Thoracic aorta (tissue), 2 donors: ENCODE data around the gene TRIM38. TPM values are rescaled to one million over a fixed set of nuclear protein-coding genes. Genes with fewer than 3 reads are reported as not detected.
A peak's percentile ranks its signal among the peaks of the same experiment; 100 is the strongest.

ENCODE experiments used
- ATAC-seq: fragments of 150-250 bp; one replicate; pipeline ENCODE4 v1.8.0; 2017; ENCODE audit warnings: low read depth; ENCODE audit not compliant: insufficient number of reproducible peaks, low FRiP score
- DNase-seq: peaks from one replicate; pipeline ENCODE4 v3.0.0-alpha.2; 2020; ENCODE audit warnings: low spot score
- H3K27ac ChIP-seq, 2 donors: fragments of 200-600 bp; sonication (generic); 1 replicate in 1 of 2; 2 replicates in 1 of 2; pipeline ENCODE4 v1.5.1; 2016; ENCODE audit warnings: mild to moderate bottlenecking in 2 of 2, moderate library complexity in 2 of 2
- H3K27me3 ChIP-seq: fragments of 200-600 bp; sonication (generic); replicated peaks from 2 replicates; pipeline ENCODE4 v1.6.0; 2016; ENCODE audit warnings: mild to moderate bottlenecking; ENCODE audit not compliant: insufficient read depth
- H3K36me3 ChIP-seq: fragments of 200-600 bp; sonication (generic); one replicate; pipeline ENCODE4 v1.5.1; 2016
- H3K4me1 ChIP-seq, 2 donors: fragments of 200-600 bp; sonication (generic); 1 replicate in 1 of 2; 2 replicates in 1 of 2; pipeline versions ENCODE4 v1.5.1 to v1.6.0; 2016; ENCODE audit warnings: low read depth in 2 of 2, mild to moderate bottlenecking in 1 of 2; ENCODE audit not compliant: control insufficient read depth in 1 of 2
- H3K4me3 ChIP-seq: fragments of 200-600 bp; sonication (generic); 2 replicates; pipeline ENCODE4 v1.5.1; 2016; ENCODE audit warnings: mild to moderate bottlenecking
- H3K9me3 ChIP-seq: fragments of 200-600 bp; sonication (generic); 2 replicates; pipeline ENCODE4 v1.5.1; 2016
- CTCF ChIP-seq: fragments of 200-600 bp; sonication (generic); IDR thresholded peaks from one replicate; pipeline ENCODE4 v1.5.1; 2019; ENCODE audit warnings: antibody characterized with exemption
- total RNA-seq, 2 donors: library from RNA; depleted of rRNA; stranded (reverse); fragments of >200 nt; gene quantifications; one replicate each; pipeline versions ENCODE4 v1.1.0 to v1.2.3, GENCODE V29; 2016

TRIM38 gene
- total RNA-seq, 2 donors from 2014 or later: 19.5 to 25.1 TPM

- TF ChIP-seq CTCF: no peak
- peak; percentile 31 for DNase-seq
Measured at GRCh38 chr6:25971187-25971821, 8.7 kb downstream of the TRIM38 start.

GRCh38 chr6:25972128-25972527, 9.5 kb downstream of the TRIM38 start:
- DNase-seq (no peak), ATAC-seq (no peak)
- Histone ChIP-seq H3K9me3 (no peaks in the 10 kb centered on the region), H3K4me3 (no peak overlapping the region), H3K36me3 (peaks cover 53% of the 10 kb centered on the region), H3K27ac (peak overlapping the region; percentile 7 to 83), H3K4me1 (peaks cover 34 to 44% of the 10 kb centered on the region in 2 donors), H3K27me3 (no peaks in the 10 kb centered on the region)
- TF ChIP-seq CTCF: no peak

More at GRCh38 chr6:25971187-25971821, 8.7 kb downstream of the TRIM38 start:
- Histone ChIP-seq H3K4me1 (peaks cover 42 to 52% of the 10 kb centered on the region in 2 donors), H3K27me3 (no peaks in the 10 kb centered on the region), H3K36me3 (peaks cover 54% of the 10 kb centered on the region), H3K9me3 (no peaks in the 10 kb centered on the region), H3K27ac (peak overlapping the region; percentile 7 to 83), H3K4me3 (no peak overlapping the region)
- peak; percentile 84 for ATAC-seq

- ATAC-seq: no peak
- TF ChIP-seq CTCF: no peak
- no peak overlapping the region for H3K27ac ChIP-seq
- H3K36me3 ChIP-seq: peaks cover 57% of the 10 kb centered on the region
- no peak overlapping the region for H3K4me3 ChIP-seq
- DNase-seq: no peak
- peaks cover 30 to 36% of the 10 kb centered on the region in 2 donors for H3K4me1 ChIP-seq
- no peaks in the 10 kb centered on the region for H3K9me3 ChIP-seq
- no peaks in the 10 kb centered on the region for H3K27me3 ChIP-seq
Measured at GRCh38 chr6:25972902-25973301, 10.3 kb downstream of the TRIM38 start.

- H3K27ac ChIP-seq: no peak overlapping the region
- H3K4me3 ChIP-seq: no peak overlapping the region
- no peak for TF ChIP-seq CTCF
- ATAC-seq: no peak
- no peak for DNase-seq
- peaks cover 61% of the 10 kb centered on the region for H3K36me3 ChIP-seq
- no peaks in the 10 kb centered on the region for H3K27me3 ChIP-seq
- H3K9me3 ChIP-seq: no peaks in the 10 kb centered on the region
- peaks cover 21 to 25% of the 10 kb centered on the region in 2 donors for H3K4me1 ChIP-seq
Measured at GRCh38 chr6:25973923-25974555, 11.4 kb downstream of the TRIM38 start.

GRCh38 chr6:25975923-25976560, 13.4 kb downstream of the TRIM38 start:
- no peak for ATAC-seq
- no peak for TF ChIP-seq CTCF
- H3K36me3 ChIP-seq: peaks cover 55% of the 10 kb centered on the region

More at GRCh38 chr6:25975923-25976560, 13.4 kb downstream of the TRIM38 start:
- H3K4me1 ChIP-seq: peaks cover 6 to 15% of the 10 kb centered on the region in 2 donors
- no peak overlapping the region for H3K27ac ChIP-seq
- H3K27me3 ChIP-seq: no peaks in the 10 kb centered on the region
- H3K9me3 ChIP-seq: no peaks in the 10 kb centered on the region
- H3K4me3 ChIP-seq: no peak overlapping the region
- no peak for DNase-seq
